Measurements from ENCODE around the gene ANKH. TPM values are rescaled to one million over a fixed set of nuclear protein-coding genes. Genes with fewer than 3 reads are reported as not detected.
A peak's percentile ranks its signal among the peaks of the same experiment; 100 is the strongest.

The ANKH gene
- total and polyA plus RNA-seq, 2 donors (not counting 1 experiment from before 2014, with no cell fraction given) = 13.7 to 71.1 TPM

DNA sequence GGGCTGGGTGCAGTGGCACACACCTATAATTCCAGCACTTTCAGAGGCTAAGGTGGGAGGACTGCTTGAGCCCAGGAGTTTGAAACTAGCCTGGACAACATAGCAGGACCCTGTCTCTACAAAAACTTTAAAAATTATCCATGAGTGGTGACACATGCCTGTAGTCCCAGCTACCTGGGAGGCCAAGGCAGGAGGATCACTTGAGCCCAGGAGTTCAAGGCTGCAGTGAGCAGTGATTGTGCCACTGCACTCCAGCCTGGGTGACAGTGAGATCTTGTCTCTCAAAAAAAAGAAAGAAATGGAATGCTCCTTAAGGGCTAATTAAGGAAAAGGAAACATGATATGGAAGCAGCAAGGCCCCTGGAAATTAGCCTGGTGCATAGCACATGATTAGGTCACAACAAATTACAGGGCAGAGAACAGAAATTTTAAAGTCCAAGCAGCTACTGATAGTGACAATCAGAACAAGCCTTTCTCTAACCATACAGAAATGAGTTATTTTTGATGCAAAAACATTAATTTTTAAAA, 19.5 kb downstream of the ANKH start:
- TF ChIP-seq, protein P1, sequence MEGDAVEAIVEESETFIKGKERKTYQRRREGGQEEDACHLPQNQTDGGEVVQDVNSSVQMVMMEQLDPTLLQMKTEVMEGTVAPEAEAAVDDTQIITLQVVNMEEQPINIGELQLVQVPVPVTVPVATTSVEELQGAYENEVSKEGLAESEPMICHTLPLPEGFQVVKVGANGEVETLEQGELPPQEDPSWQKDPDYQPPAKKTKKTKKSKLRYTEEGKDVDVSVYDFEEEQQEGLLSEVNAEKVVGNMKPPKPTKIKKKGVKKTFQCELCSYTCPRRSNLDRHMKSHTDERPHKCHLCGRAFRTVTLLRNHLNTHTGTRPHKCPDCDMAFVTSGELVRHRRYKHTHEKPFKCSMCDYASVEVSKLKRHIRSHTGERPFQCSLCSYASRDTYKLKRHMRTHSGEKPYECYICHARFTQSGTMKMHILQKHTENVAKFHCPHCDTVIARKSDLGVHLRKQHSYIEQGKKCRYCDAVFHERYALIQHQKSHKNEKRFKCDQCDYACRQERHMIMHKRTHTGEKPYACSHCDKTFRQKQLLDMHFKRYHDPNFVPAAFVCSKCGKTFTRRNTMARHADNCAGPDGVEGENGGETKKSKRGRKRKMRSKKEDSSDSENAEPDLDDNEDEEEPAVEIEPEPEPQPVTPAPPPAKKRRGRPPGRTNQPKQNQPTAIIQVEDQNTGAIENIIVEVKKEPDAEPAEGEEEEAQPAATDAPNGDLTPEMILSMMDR (IDR thresholded peaks at IDR 0.05) = no peak
- TF ChIP-seq EZH2 (IDR thresholded peaks at IDR 0.05; ENCODE audit: borderline replicate concordance, insufficient read depth, low read depth, low read length, poor library complexity, severe bottlenecking) = no peak
- no peak overlapping the region for H3K27ac ChIP-seq (ENCODE audit: low read length in 2 of 2)
- H3K4me3 Mint-ChIP-seq = no peak overlapping the region
- no peaks in the 10 kb centered on the region for H3K27me3 ChIP-seq (replicated peaks in 1 of 4; ENCODE audit: control extremely low read depth in 1 of 4, control insufficient read depth in 3 of 4, insufficient read depth in 4 of 4, low read length in 3 of 4)
- H2AFZ ChIP-seq (ENCODE audit: insufficient read depth, low read depth, low read length, poor library complexity, severe bottlenecking) = no peak overlapping the region
- peaks cover 21% of the 10 kb centered on the region for H3K4me1 Mint-ChIP-seq
- H3K9ac ChIP-seq (ENCODE audit: low read length) = no peak overlapping the region
- no peak overlapping the region for H3K4me2 ChIP-seq (replicated peaks; ENCODE audit: low read depth, low read length, poor library complexity, severe bottlenecking)
- no peaks in the 10 kb centered on the region for H3K9me3 ChIP-seq (ENCODE audit: control extremely low read depth in 1 of 3, control insufficient read depth in 2 of 3, insufficient read depth in 1 of 3, low read length in 2 of 3)
- H3K36me3 ChIP-seq (replicated peaks in 1 of 2; ENCODE audit: control extremely low read depth in 1 of 2, control insufficient read depth in 1 of 2, extremely low read depth in 1 of 2, insufficient read depth in 2 of 2, low read length in 1 of 2) = no peaks in the 10 kb centered on the region
- peaks cover 10% of the 10 kb centered on the region for H3K79me2 ChIP-seq (ENCODE audit: control insufficient read depth, insufficient read depth, low read length)
- ChIA-PET POLR2A (no interaction called here), CTCF (interaction anchor here (0.8 to 1.1 kb wide), 4 partner anchors 12 to 125 kb away, joined by 3 to 4 read pairs (median 3); no protein-coding TSS in a partner anchor)
- H3K9me3 Mint-ChIP-seq (ENCODE audit: insufficient read depth) = no peaks in the 10 kb centered on the region
- peak overlapping the region; percentile 8 for H3K27ac Mint-ChIP-seq
- H3K27me3 Mint-ChIP-seq = no peaks in the 10 kb centered on the region
- H3K4me1 ChIP-seq (ENCODE audit: control insufficient read depth in 2 of 2, insufficient read depth in 2 of 2, low read length in 2 of 2) = peaks cover 8 to 9% of the 10 kb centered on the region in 2 donors
- no peak for ATAC-seq (ENCODE audit: low read depth)
- no peaks in the 10 kb centered on the region for H4K20me1 ChIP-seq (ENCODE audit: control insufficient read depth, insufficient read depth, low read length, poor library complexity, severe bottlenecking)
- intact Hi-C loops (cut with micrococcal nuclease) = no loop called here
- no peak for DNase-seq
- H3K4me3 ChIP-seq (ENCODE audit: control extremely low read depth in 1 of 5, extremely low read depth in 1 of 5, insufficient read depth in 1 of 5, low read depth in 2 of 5, low read length in 4 of 5) = no peak overlapping the region

DNA sequence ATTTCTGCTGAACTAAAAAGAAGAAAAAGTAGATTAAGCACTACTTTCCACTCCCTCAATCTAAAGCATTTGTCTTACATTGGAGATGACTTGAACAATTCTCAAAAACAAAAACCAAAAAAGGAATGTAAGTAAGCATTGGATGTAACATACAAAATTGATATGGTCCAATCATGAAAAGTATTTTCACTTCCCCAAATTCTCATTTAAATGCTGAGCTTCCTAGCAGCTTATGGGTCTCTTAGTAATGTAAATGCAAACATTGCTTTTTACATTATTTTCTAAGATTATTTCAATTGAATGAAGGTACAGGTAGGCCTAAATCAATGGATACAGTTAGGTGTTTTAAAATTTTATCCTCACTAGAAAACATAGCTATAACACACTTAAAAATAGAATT, 20.0 kb downstream of the ANKH start:
- no peak overlapping the region for H3K27ac Mint-ChIP-seq
- no peaks in the 10 kb centered on the region for H3K9me3 ChIP-seq (ENCODE audit: control extremely low read depth in 1 of 3, control insufficient read depth in 2 of 3, insufficient read depth in 1 of 3, low read length in 2 of 3)
- no peaks in the 10 kb centered on the region for H3K27me3 ChIP-seq (replicated peaks in 1 of 4; ENCODE audit: control extremely low read depth in 1 of 4, control insufficient read depth in 3 of 4, insufficient read depth in 4 of 4, low read length in 3 of 4)
- POLR2A ChIA-PET = no interaction called here
- intact Hi-C loops (cut with micrococcal nuclease) = no loop called here
- CTCF ChIA-PET = interaction anchor here (0.8 to 1.1 kb wide), 3 partner anchors 11 to 124 kb away, joined by 3 to 4 read pairs (median 3); no protein-coding TSS in a partner anchor
- DNase-seq (peak; percentile 20), ATAC-seq (ENCODE audit: low read depth) (no peak)
- H3K4me2 ChIP-seq (replicated peaks; ENCODE audit: low read depth, low read length, poor library complexity, severe bottlenecking) = peak overlapping the region; percentile 20
- no peak overlapping the region for H3K4me3 ChIP-seq (ENCODE audit: control extremely low read depth in 1 of 5, extremely low read depth in 1 of 5, insufficient read depth in 1 of 5, low read depth in 2 of 5, low read length in 4 of 5)
- H3K4me1 Mint-ChIP-seq = peaks cover 21% of the 10 kb centered on the region
- TF ChIP-seq EZH2 (IDR thresholded peaks at IDR 0.05; ENCODE audit: borderline replicate concordance, insufficient read depth, low read depth, low read length, poor library complexity, severe bottlenecking) = no peak
- TF ChIP-seq, protein P1 (IDR thresholded peaks at IDR 0.05) = no peak
- no peaks in the 10 kb centered on the region for H3K36me3 ChIP-seq (replicated peaks in 1 of 2; ENCODE audit: control extremely low read depth in 1 of 2, control insufficient read depth in 1 of 2, extremely low read depth in 1 of 2, insufficient read depth in 2 of 2, low read length in 1 of 2)
- peaks cover 8 to 9% of the 10 kb centered on the region in 2 donors for H3K4me1 ChIP-seq (ENCODE audit: control insufficient read depth in 2 of 2, insufficient read depth in 2 of 2, low read length in 2 of 2)
- H3K27ac ChIP-seq (ENCODE audit: low read length in 2 of 2) = no peak overlapping the region
- H3K9me3 Mint-ChIP-seq (ENCODE audit: insufficient read depth) = no peaks in the 10 kb centered on the region
- no peaks in the 10 kb centered on the region for H4K20me1 ChIP-seq (ENCODE audit: control insufficient read depth, insufficient read depth, low read length, poor library complexity, severe bottlenecking)
- peaks cover 7% of the 10 kb centered on the region for H3K79me2 ChIP-seq (ENCODE audit: control insufficient read depth, insufficient read depth, low read length)
- H2AFZ ChIP-seq (ENCODE audit: insufficient read depth, low read depth, low read length, poor library complexity, severe bottlenecking) = no peak overlapping the region
- H3K27me3 Mint-ChIP-seq = no peaks in the 10 kb centered on the region
- no peak overlapping the region for H3K4me3 Mint-ChIP-seq
- no peak overlapping the region for H3K9ac ChIP-seq (ENCODE audit: low read length)
